HL-60 (cell line): Measurements from ENCODE around the gene ETNK2.
A peak's percentile ranks its signal among the peaks of the same experiment; 100 is the strongest.

Experiments
- DNase-seq, 2 experiments: peaks; one replicate each; pipeline ENCODE4 v3.0.0-alpha.2; 2010 to 2020; ENCODE audit warnings: low read depth in 1 of 2, low spot score in 1 of 2
- H3K27ac ChIP-seq: fragments of 250-450 bp; sonication (Bioruptor Pico); replicated peaks from 2 replicates; pipeline ENCODE4 v1.5.1; 2020; ENCODE audit warnings: mild to moderate bottlenecking, moderate library complexity
- H3K27me3 ChIP-seq: fragments of 250-450 bp; sonication (Bioruptor Pico); 2 replicates; pipeline ENCODE4 v1.5.1; 2021; ENCODE audit warnings: mild to moderate bottlenecking, moderate library complexity; ENCODE audit not compliant: insufficient read depth, poor library complexity, severe bottlenecking
- H3K4me3 ChIP-seq: replicated peaks from 2 replicates; pipeline ENCODE4 v1.5.1; 2011; ENCODE audit warnings: mild to moderate bottlenecking, control low read depth, low read length; ENCODE audit not compliant: insufficient read depth
- CTCF ChIP-seq: IDR thresholded peaks from one replicate; pipeline ENCODE4 v1.5.1; 2011; ENCODE audit warnings: low read length, control low read depth, inconsistent platforms; ENCODE audit not compliant: insufficient read depth
- GABPA ChIP-seq: IDR thresholded peaks from 2 replicates; pipeline ENCODE4 v1.6.1; 2012; ENCODE audit warnings: low read depth
- POLR2AphosphoS5 ChIP-seq: IDR thresholded peaks from 2 replicates; pipeline ENCODE4 v1.6.1; 2012; ENCODE audit warnings: low read depth
- REST ChIP-seq: IDR thresholded peaks from 2 replicates; pipeline ENCODE4 v1.6.1; 2012; ENCODE audit warnings: low read depth; ENCODE audit not compliant: insufficient replicate concordance
- SPI1 ChIP-seq: IDR thresholded peaks from 2 replicates; pipeline ENCODE4 v1.6.1; 2012; ENCODE audit warnings: low read depth, mild to moderate bottlenecking, borderline replicate concordance
- long read RNA-seq: library from polyadenylated mRNA; unstranded; transcript quantifications from one replicate; pipeline ENCODE4 v2.0.0, GENCODE V29; 2020

Gene ETNK2
- long read RNA-seq, result 0 reads

- DNase-seq, result no peak
- Histone ChIP-seq H3K27ac (no peak within 1 kb of the TSS), H3K27me3 (peaks cover 29% of the 10 kb centered on the region), H3K4me3 (peak within 1 kb of the TSS; percentile 39)
- TF ChIP-seq POLR2AphosphoS5, result no peak
- TF ChIP-seq SPI1, result no peak
- TF ChIP-seq GABPA, result no peak
- TF ChIP-seq CTCF, result no peak
- TF ChIP-seq REST, result no peak
These were observed at the start of gene ETNK2 for GRCh38 chr1:204151552-204152309. TSS of gene ETNK2 (minus strand) at chr1:204152044. CDS start at chr1:204151852, 192 bp downstream.

GRCh38 chr1:204201348-204202040 lies 49.6 kb upstream of the ETNK2 start:
- Histone ChIP-seq H3K27me3 (peaks cover 23% of the 10 kb centered on the region), H3K27ac (no peak overlapping the region), H3K4me3 (no peak overlapping the region)
- no peak for DNase-seq
- TF ChIP-seq SPI1 (no peak), GABPA (no peak), POLR2AphosphoS5 (no peak), REST (no peak), CTCF (no peak)

GRCh38 chr1:204199579-204199978 lies 47.7 kb upstream of the ETNK2 start:
- Histone ChIP-seq H3K4me3 (no peak overlapping the region), H3K27ac (no peak overlapping the region), H3K27me3 (peaks cover 16% of the 10 kb centered on the region)
- DNase-seq, result no peak
- no peak for TF ChIP-seq GABPA
- no peak for TF ChIP-seq POLR2AphosphoS5
- TF ChIP-seq SPI1, result no peak
- TF ChIP-seq REST, result no peak
- TF ChIP-seq CTCF, result no peak
